GM21390 (cell line): Measurements from ENCODE around the gene XPO6.
"Not testable (repeated sequence)": the region's sequence is repeated elsewhere in the genome, so short reads cannot be mapped to it uniquely, and the experiment has no call there.

Source experiments
- ATAC-seq: cut with Tn5 transposase; IDR thresholded peaks from one replicate; pipeline ENCODE4 v1.9.1; 2021; ENCODE audit not compliant: unreplicated experiment

Gene XPO6

GRCh38 chr16:28211758-28212531 lies at the start of gene XPO6:
XPO6 (minus strand) TSS chr16:28211965; CDS start chr16:28211368, 597 bp downstream.
- ATAC-seq: peak; percentile 86

GRCh38 chr16:28260193-28260592 lies 48.4 kb upstream of the XPO6 start:
- no peak for ATAC-seq

- ATAC-seq: no peak
These were observed 48.0 kb upstream of the XPO6 start for GRCh38 chr16:28259781-28260150.

- ATAC-seq: no peak
These were observed 47.5 kb upstream of the XPO6 start for GRCh38 chr16:28259091-28259780.

- no peak for ATAC-seq
These were observed 46.8 kb upstream of the XPO6 start for GRCh38 chr16:28258567-28258966.

- ATAC-seq: no peak
These were observed 45.5 kb upstream of the XPO6 start for GRCh38 chr16:28257256-28257655.

- ATAC-seq: no peak
These were observed 44.1 kb upstream of the XPO6 start for GRCh38 chr16:28255838-28256237.

- no peak for ATAC-seq
These were observed 42.4 kb upstream of the XPO6 start for GRCh38 chr16:28254158-28254557.

GRCh38 chr16:28250999-28251398 lies 39.2 kb upstream of the XPO6 start:
- no peak for ATAC-seq

- ATAC-seq: not testable (repeated sequence)
These were observed 37.7 kb upstream of the XPO6 start for GRCh38 chr16:28249483-28249882.

GRCh38 chr16:28241924-28242323 lies 30.2 kb upstream of the XPO6 start:
- ATAC-seq: no peak

- no peak for ATAC-seq
These were observed 26.1 kb upstream of the XPO6 start for GRCh38 chr16:28237754-28238357.

- no peak for ATAC-seq
These were observed 20.0 kb upstream of the XPO6 start for GRCh38 chr16:28231763-28232162.

- not testable (repeated sequence) for ATAC-seq
These were observed 12.1 kb upstream of the XPO6 start for GRCh38 chr16:28223909-28224308.

- ATAC-seq: not testable (repeated sequence)
These were observed 8.0 kb upstream of the XPO6 start for GRCh38 chr16:28219777-28220176.

- ATAC-seq: no peak
These were observed 7.5 kb upstream of the XPO6 start for GRCh38 chr16:28219282-28219681.

GRCh38 chr16:28218109-28218508 lies 6.3 kb upstream of the XPO6 start:
- no peak for ATAC-seq

- ATAC-seq: no peak
These were observed 5.6 kb upstream of the XPO6 start for GRCh38 chr16:28217326-28217725.

- no peak for ATAC-seq
These were observed 1.6 kb upstream of the XPO6 start for GRCh38 chr16:28213396-28213795.

- no peak for ATAC-seq
These were observed 738 bp upstream of the XPO6 start for GRCh38 chr16:28212532-28212873.

- peak; percentile 48 for ATAC-seq
These were observed 681 bp downstream of the XPO6 start for GRCh38 chr16:28210979-28211588.

- no peak for ATAC-seq
These were observed 1.5 kb downstream of the XPO6 start for GRCh38 chr16:28210264-28210663.
